Cortex of kidney (tissue), 1 donor: Measurements from ENCODE around the gene TESMIN.

Experiments used
- DNase-seq: peaks from one replicate; lab custom pipeline; 2025; lab: John Stamatoyannopoulos, UW

TESMIN gene

DNA sequence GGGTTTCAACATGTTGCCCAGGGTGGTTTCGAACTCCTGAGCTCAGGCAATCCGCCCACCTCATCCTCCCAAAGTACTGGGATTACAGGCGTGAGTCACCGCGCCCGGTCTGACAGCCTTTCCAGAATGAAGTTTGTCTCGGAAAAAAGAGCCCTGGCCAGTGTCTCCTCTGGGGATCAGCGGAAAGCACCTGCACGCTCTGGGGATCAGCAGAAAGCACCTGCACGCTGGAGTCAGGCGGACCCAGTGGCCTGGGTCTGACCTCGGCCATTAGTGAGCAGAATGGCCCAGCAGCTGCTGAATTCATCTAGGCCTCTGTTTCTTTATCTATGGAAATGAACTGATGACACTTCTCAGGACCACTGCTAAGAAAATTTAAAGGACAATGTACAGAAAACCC lies 10.5 kb upstream of the TESMIN start:
- no peak for DNase-seq

DNA sequence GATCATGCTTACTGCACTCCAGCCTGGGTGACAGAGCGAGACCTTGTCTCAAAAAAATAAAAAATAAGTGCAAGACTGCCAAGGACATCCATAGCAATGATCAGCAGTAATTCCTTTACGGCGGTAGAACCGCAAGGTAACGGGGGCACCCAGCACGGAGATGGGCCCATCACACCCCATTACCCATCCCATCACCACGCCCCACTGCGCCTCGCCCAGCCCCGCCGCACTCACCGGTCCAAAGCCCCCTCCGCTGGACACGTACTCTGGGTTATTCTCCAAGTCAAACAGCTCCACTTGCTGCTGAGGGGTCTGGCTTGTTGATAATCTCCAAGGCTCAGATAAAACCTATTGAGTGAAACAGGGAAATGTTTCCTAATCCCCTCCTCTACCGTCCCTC lies 8.7 kb upstream of the TESMIN start:
- DNase-seq: no peak

DNA sequence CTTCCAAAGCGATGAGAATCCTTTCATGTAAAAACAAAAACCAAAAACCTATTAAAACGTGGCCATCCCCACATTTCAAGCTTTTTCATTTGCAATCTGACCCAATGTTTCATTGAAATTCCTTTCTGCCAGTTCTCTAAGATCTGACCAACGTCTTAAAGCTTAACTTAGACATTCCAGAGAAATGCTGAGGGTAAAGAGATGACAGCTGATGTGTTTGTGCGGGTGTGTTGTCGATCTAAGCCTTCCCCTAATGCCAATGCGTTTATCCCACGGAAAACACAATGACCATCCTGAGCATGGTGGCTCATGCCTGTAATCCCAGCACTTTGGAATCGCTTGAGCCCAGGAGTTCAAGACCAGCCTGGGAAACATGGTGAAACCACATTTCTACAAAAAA lies 6.4 kb upstream of the TESMIN start:
- DNase-seq: no peak

DNA sequence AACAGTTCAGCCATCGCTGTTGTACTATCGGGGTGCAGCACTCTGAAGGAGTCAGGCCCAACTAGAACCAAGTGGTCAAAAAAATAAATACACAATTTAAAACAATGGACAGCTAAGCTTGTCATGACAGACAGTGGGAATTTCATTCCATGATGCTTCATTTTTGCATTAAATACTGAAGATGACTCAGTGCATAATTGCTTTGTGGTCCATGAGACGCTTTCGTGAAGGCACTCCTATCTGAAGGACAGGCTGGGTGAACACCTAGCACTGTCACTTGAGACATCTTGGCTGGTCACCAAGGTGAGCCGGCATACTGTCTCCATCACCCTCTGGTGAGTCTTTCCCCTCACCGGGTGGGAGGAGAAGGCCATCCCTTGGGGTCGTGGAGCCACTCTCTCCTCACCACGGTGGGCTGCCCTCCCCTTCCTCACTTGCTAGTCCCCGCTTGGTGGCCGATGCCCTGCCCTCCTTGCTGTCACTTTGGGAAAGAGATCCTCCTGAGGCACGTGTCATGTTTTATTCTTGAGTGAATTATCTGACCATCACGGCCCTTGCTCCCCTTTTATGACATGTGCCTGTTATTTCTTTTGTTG lies 4.9 kb upstream of the TESMIN start:
- no peak for DNase-seq

DNA sequence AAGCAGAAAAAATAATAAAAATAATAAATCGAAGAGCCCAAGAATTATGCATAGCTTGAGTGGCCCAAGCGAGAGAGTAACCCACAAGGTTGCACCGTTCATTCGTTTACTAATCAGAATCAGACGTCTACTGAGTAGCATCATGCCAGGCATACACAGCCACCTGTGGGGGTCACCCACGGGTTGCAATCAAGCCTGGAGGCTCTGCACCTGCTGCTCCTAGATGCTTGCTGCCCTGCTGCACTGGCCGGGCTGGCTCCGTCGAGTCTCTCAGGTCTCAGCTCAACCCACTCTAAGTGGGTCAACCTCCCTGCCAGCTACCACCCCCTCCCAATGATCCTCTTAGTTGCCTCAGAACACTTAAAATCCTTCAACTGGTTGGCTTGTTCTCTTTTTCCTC lies 2.0 kb upstream of the TESMIN start:
- no peak for DNase-seq

DNA sequence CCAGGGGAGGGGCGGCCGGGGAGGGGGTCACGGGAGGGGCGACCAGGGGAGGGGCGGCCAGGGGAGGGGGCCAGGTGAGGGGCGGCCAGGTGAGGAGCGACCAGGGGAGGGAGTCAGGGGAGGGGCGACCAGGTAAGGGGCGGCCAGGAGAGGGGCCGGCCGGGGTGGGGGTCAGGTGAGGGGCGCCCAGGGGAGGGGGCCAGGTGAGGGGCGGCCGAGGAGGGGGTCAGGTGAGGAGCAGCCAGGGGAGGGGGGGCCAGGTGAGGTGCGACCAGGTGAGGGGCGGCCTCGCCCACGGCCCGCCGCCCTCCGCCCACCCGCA lies 355 bp downstream of the TESMIN start:
- no peak for DNase-seq

DNA sequence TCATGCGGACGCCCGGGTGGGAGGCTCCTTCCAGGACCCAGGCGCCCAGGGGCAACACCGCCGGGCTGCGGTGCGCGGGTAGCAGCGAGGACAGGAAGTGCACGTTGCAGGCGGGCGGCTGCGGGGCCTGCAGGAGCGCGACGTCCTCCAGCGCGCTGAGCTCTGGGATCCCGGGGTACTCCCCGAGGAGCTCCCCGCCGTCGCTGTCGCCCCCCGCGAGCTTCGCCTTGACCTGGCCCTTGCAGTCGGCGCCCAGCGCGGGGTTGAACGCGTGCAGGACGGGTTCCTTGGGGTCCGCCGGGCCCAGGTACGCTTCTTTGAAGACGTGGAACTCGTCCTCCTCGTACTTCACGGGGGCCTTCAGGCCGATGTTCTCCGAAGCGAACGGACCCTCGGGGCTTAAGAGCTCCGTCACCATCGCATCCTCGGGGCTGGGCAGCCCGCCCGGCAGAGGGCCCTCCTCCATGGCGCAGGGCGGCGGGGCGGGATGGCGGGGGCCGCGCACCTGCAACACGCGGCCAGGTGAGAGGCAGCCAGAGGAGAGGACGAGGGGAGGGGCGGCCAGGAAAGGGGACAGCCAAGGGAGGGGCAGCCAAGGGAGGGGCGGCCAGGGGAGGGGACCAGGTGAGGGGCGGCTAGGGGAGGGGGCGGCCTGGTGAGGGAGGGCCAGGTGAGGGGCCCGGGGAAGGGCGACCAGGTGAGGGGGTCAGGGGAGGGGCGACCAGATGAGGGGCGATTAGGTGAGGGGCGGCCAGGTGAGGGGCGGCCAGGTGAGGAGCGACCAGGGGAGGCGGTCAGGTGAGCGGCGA lies 921 bp downstream of the TESMIN start:
- no peak for DNase-seq

DNA sequence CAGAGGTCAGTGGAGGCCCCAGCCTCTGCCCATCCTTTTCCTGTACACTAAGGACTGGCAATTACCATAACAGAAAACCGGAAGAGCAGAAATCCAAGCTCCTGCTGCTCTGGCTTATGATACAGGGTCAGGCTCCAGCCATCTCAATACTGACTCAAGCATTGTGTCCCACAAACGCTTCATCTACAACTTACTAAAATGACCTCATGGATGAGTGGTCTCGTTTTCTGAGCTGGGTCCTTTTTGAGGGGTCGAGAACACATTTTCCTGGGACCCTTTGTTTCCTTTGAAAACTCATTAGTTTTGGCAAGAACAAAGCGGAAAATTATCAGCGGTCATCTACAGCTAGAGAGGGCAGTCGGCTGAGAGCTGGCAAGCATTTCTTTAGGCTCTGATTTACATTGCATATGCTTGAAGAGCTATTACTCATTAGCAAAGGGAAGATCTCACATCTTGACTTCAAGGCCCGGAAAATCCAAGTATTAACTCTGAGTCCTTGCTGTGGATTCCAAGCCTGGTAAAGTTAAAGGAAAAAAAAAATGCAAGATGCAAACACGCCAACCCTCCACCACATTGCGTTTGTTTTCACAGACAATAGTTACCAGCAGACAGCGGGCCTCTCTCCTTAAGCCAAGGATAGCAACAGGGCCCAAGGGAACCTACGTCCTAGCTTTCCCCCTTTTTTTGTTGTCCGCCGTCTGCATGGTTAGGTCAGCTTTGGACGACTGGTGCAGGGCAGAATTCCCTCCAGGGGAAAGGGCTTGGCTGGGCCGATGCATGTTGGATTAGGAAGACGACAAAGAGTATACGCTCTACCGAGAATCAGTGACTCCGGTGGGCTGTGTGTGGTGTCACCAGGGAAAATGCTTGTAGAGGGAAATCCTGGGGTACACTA lies 1.8 kb downstream of the TESMIN start:
- DNase-seq: no peak

DNA sequence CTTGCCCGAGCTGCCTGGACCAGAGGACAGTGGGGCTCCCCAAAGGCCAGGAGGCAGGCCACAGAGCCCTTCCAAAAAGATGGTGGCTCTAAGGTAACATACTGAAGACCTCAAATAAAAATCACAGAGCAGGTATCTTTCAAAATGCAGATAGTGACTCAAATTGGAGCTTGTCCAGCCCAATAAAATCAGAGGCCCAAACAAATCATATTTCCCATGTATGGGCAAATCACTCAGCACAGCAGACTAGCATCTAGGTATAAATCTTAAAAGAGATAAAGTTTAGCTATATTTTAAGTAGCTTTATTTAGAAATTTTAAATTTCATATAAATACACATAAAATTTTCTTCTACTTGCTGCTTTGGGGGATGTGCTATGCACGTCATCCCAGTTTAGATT lies 3.3 kb downstream of the TESMIN start:
- DNase-seq: no peak

DNA sequence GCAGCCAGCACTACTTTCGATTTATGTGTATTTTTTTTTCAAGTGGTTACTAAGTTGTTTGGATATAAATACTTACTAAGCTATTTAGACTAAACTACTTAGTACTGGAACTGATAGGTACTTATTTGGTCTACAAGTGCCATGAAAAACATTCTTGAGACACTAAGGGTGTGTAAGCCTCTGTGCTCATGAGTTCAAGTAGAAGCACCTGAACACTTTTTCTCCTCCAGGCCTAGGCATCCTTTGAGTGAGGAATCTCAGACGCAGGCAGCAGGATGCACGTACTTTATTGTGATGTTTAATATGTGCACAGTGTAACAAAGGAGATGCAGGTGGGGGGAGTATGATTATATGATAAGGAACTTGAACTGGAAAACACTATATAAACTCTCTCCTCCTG lies 7.8 kb downstream of the TESMIN start:
- DNase-seq: no peak

DNA sequence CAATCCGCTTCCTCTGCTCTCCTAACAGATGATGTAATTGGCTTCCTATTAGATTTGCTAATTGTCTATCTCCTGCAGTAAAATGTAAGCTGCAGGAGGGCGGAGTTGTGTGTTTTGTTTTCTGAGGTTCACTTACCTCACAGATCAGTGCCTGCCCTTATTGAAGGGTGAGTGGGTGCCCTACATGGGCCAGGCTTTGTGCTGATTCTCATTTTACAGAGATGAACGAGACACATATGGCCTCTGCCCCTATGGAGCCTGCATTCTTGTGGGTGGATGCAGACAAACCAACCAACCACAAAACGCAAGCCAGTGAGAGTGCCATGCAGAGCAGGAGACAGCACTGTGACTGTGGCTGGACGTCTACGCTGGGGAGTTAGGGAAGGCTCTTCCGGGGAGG lies 9.9 kb downstream of the TESMIN start:
- no peak for DNase-seq

DNA sequence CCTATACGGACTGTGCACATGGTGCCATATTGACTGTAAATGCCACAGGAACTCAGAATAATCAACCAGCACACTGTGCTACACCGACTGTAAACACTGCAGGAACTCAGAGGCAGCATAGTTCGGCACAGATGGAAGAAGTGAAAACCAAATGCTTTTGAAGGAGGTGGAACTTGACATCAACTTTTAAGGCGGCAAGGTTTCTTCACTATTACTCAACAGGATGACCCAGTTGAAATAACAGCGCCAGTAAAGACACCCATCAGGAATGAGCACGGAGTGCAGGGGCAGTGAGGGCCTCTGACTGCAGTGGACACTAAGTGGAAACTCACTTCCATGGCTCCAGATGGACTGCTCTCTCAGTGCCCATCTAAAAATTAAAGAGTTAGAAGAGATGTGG lies 15.7 kb downstream of the TESMIN start:
- DNase-seq: no peak

DNA sequence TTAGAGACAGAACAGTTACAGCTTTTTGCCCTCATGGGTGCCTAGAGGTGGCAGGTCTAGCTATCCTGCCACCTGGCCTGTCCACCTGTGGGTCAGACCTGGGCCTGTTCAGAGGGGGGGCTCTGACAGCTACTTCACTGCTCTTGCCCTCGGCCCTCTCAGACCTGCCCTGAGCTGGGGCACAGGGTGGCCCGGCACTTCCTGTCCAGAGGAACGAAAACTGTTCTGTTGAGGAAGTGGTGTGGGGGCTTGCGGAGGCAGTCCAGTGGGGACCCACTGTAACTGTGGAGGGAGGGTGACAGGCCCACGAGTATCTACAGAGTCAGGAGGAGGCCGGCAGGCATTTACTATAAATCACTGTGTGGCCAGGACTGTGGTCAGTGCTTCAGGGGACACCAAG lies 16.2 kb downstream of the TESMIN start:
- no peak for DNase-seq

DNA sequence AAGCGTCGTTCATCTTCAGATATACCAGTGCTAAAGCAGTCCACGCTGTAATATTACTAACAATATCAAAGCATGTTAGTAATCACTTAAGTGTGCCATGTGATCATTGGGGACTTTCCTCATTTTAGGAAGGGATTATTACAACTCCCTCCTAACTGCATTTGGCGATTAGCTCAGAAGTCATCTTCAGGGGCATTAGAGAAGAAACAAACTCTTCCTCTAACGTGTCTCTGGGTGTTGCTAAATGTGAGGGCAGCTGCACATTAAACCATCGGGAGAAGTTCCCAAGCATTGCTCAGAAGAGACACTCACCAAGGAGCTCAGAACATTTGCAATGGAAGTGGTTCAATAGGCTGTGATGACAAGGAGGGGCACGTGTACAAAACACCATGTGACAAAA lies 17.2 kb downstream of the TESMIN start:
- no peak for DNase-seq

DNA sequence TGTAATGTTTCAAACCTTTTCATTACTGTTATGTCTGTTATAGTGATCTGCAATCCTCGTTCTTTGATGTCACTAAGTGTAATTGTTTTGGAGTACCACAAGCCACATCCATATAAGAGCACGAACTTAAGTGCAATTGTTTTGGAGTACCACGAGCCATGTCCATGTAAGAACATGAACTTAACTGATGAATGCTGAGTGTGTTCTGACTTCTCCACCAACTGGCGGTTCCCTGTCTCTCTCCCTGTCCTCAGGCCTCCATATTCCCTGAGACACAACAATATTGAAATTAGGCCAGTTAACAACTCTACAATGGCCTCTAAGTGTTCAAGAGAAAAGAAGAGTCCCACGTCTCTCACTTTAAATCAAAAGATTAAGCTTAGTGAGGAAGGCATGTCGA lies 23.5 kb downstream of the TESMIN start:
- no peak for DNase-seq

DNA sequence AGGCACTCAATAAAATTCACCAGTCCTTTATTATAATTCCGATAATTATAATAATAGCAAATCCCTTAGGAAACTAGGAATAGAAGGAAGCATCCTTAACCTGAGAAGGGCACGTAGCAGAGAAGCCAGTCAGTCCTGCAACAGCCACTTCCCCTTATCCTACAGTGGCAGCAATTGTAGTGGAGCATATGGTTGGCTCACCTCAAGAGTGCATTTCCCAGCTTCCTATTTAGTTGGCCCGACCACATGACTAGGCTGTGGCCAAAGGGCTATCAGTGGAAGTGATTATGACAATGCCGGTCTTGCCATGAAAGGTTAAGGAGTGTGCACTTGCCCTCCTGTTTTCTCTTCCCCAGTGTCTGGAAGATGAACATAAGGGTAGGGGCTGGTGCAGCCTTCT lies 27.0 kb downstream of the TESMIN start:
- no peak for DNase-seq

DNA sequence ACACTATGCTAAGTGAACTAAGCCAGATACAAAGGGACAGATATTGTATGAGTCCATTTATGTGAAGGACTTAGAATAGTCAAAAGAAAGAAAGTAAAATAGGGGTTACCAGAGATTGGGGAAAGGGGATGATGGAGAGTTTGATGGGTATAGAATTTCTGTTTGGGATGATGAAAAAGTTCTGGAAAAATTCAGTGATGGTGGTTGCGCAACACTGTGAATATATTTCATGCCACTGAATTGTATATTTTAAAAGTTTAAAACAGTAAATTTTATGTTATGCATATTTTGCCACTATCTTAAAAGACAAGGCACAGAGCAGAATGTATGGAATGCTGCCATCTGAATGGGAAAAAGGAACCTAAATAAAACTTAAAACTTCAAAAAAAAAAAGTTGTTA lies 29.2 kb downstream of the TESMIN start:
- DNase-seq: no peak

DNA sequence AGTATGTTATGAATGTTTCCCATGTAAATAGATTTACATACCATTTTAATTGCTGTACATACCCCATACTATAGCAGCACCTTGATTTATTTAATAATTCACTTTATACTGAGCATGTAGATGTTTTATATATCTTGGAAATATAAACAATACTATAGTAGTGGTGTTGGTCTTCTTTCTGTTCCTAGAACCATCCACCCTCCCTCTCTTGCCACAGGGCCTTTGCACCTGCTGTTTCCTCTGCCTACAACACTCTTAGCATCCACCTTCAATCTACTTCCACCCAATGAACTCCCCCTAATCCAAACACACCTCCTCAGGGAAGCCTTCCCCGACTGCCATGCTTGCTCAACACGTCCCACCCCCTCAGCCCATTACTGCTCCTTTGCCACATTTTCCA lies 30.2 kb downstream of the TESMIN start:
- DNase-seq: no peak

DNA sequence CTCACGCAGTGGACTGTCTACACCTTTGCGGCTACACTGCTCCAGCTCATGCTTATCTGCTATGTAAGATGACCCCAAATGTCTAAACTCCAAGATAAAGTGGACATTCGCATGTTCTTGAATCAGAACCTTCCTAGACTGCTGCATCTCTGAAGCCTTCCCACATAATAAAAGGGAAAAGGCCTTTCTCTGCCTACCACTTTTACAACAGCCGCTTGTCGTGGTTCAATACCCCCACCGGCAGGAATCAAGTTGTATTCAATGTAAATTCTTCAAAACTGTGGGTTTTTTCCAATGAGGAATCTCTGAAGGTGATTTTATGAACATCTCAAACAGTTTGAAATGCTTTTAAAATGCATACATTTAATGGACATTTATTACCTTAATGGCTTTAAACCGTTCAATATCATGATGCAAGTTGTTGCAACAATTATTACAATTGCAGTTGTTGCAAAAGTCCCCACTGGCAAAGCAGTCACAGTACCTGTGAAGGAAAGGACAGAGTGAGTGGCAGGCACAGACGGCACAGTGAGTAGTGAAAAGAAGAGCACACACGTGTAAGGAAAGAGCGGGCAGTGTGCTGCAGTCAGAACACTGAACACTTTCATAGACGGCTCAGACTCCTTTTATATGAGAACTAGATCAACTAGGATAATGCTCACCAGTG lies 35.7 kb downstream of the TESMIN start:
- DNase-seq: no peak

DNA sequence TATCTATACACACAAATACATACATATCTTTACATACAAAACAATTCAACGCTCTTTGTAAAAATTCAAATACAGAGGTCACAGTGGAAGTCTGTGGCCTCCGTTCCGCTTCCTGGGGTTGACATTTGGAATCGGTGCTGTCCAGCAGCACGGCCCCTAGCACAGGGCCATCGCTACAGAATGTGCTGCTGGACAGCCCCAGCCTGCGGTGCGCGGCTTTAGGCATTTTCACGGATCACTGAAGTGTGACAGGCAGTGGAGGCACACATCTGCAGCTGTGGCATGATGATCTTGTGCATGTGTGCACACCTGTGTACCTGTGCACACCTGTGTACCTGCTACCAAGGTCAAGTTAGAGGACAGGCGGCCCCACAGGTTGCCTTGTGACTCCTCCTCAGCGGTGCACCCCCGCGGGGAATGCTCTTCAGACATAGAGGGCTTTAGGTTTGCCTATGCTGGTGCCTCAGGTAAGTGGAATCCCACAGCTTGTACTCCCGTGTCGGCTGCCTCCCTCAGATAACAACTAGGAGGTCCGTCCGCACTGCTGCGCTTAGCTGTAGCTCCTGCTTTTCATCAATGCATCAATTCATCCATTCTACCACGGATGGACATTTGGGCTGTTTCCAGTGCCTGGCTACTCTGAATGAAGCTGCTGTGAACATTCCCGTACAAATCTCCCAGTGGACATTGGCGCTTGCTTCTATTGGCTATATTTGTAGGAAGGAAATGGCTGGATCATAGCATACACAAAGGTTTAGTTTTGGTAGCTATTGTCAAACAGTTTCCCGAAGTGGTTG lies 37.1 kb downstream of the TESMIN start:
- DNase-seq: no peak

DNA sequence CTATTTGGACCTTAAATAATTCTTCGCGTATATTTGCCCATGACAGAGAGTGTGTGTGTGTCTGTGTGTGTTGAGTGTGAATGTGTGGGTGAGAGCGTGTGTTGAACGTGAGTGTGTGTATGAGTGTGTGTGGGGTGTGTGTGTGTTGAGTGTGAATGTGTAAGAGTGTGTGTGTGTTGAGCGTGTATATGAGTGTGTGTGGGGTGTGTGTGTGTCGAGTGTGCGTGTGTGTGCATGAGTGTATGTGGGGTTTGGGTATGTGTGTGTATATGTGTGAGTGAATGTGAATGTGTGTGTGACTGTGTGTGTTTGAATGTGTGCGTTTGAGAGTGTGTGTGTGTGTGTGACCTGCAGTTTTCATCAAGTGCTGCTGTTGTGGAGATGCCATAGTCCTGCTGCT lies 40.2 kb downstream of the TESMIN start:
- DNase-seq: no peak

DNA sequence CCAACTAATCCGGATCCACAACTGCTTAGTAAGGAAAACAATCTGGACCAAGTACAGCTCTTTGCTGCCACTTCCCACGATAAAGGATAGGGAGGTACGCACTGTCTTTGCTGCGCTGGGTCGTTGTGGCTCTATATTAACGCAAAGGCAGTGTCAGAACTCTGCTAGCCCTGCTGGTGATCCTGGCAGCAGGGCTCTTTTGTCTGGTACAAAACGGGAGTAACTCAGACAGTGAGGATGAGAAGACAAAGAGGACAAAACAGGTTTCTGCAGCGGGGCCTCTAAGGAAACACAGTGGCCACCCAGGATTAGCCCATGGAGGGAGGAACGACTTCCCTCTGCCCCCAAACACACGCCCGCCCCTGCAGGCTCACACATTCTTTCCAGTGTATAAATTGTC lies 40.9 kb downstream of the TESMIN start:
- no peak for DNase-seq
